ENCODE data around the gene GATD1.

The GATD1 gene

GRCh38 chr11:803770-804598 is 26.7 kb upstream of the GATD1 start (continued):
- TF ChIP-seq PATZ1 (tag by site-specific recombination; IDR thresholded peaks at IDR 0.05) = peak; percentile 44; the same call in 1 of the 2 replicates
- TF ChIP-seq ZNF366 (tag by site-specific recombination; conservative IDR thresholded peaks at IDR 0.05) = no peak
- TF ChIP-seq ZNF629 (tag by site-specific recombination; IDR thresholded peaks at IDR 0.05) = 0 out of 2 replicates have a peak, but pooled peaks have one; percentile 32
- TF ChIP-seq ZBTB20 (tag by site-specific recombination; IDR thresholded peaks at IDR 0.05) = peak; percentile 80

- CTCF ChIA-PET = interaction anchor here (1.1 kb wide), 1 partner anchor 35 kb away, joined by 3 read pairs; no protein-coding TSS in a partner anchor
- Histone ChIP-seq H3K27ac (ENCODE audit: extremely low read depth, low read depth, low read length) (peak overlapping the region; percentile 18; the same call in 1 of the 2 replicates), H3K4me1 (ENCODE audit: control insufficient read depth, insufficient read depth, low read length) (no peaks in the 10 kb centered on the region), H3K4me3 (ENCODE audit: low read depth, low read length) (peak overlapping the region; percentile 60), H3K9me3 (ENCODE audit: control insufficient read depth, insufficient read depth, low read depth, low read length) (no peaks in the 10 kb centered on the region), H3K36me3 (ENCODE audit: control insufficient read depth in 2 of 2, insufficient read depth in 1 of 2, low read length in 2 of 2) (peaks cover 0 to 54% of the 10 kb centered on the region in 2 experiments; a peak in 1 of 3 replicates)
- TF ChIP-seq ZNF768 (tag by site-specific recombination; IDR thresholded peaks at IDR 0.05) (no peak), TCF7L2 (IDR thresholded peaks at IDR 0.05; ENCODE audit: borderline replicate concordance, low read depth, low read length) (no peak), ZNF624 (tag by site-specific recombination; IDR thresholded peaks at IDR 0.05) (no peak)
- POLR2A ChIA-PET = interaction anchor here (0.6 to 5.2 kb wide), 3 partner anchors 14 to 28 kb away, joined by 3 to 42 read pairs (median 5); partner anchors contain the start of gene PNPLA2
Measured at GRCh38 chr11:803467-803742, 26.1 kb upstream of the GATD1 start.

GRCh38 chr11:802693-803466 is 25.6 kb upstream of the GATD1 start:
- POLR2A ChIA-PET = interaction anchor here (0.6 to 5.2 kb wide), 2 partner anchors 15 to 255 kb away, joined by 4 to 42 read pairs; partner anchors contain the start of gene PNPLA2
- Histone ChIP-seq H3K9me3 (ENCODE audit: control insufficient read depth, insufficient read depth, low read depth, low read length) (no peaks in the 10 kb centered on the region), H3K36me3 (ENCODE audit: control insufficient read depth in 2 of 2, insufficient read depth in 1 of 2, low read length in 2 of 2) (peaks cover 0 to 54% of the 10 kb centered on the region in 2 experiments; a peak in 1 of 3 replicates), H3K27ac (ENCODE audit: extremely low read depth, low read depth, low read length) (no peak overlapping the region), H3K4me1 (ENCODE audit: control insufficient read depth, insufficient read depth, low read length) (no peaks in the 10 kb centered on the region), H3K4me3 (ENCODE audit: low read depth, low read length) (0 out of 2 replicates have a peak overlapping the region, but pooled peaks have one; percentile 60)
- CTCF ChIA-PET = interaction anchor here (0.5 kb wide), 1 partner anchor 46 kb away, joined by 3 read pairs; no protein-coding TSS in a partner anchor
- TF ChIP-seq OSR2 (tag by site-specific recombination; IDR thresholded peaks at IDR 0.05) = no peak
- TF ChIP-seq ZSCAN5A (tag by site-specific recombination; IDR thresholded peaks at IDR 0.05) = no peak
- no peak for TF ChIP-seq REST (tag by site-specific recombination; IDR thresholded peaks at IDR 0.05)
- TF ChIP-seq TRIM28 (IDR thresholded peaks at IDR 0.05; ENCODE audit: borderline replicate concordance, low read length) = no peak
- no peak for TF ChIP-seq ZNF10 (tag by site-specific recombination; IDR thresholded peaks at IDR 0.05)
- no peak for TF ChIP-seq SETDB1 (IDR thresholded peaks at IDR 0.05; ENCODE audit: insufficient read length, low read length)
- no peak for TF ChIP-seq ZNF76 (tag by site-specific recombination; IDR thresholded peaks at IDR 0.05; ENCODE audit: borderline replicate concordance, low read depth)
- TF ChIP-seq GLI4 (tag by site-specific recombination; IDR thresholded peaks at IDR 0.05) = no peak
- no peak for TF ChIP-seq ZNF280C (tag by site-specific recombination; IDR thresholded peaks at IDR 0.05)
- TF ChIP-seq KLF16 (tag by site-specific recombination; IDR thresholded peaks at IDR 0.05) = no peak
- TF ChIP-seq ZNF785 (tag by site-specific recombination; IDR thresholded peaks at IDR 0.05) = no peak
- no peak for TF ChIP-seq ZNF513 (tag by site-specific recombination; IDR thresholded peaks at IDR 0.05)

Measured in HEK293 (cell line).